Cardiac fibroblast (primary cell): ENCODE results near the gene DMWD.

Experiments
- DNase-seq, 2 donors: peaks; one replicate each; pipeline versions ENCODE4 v3.0.0 to v3.0.0-alpha.2; 2010; ENCODE audit warnings: low read depth in 2 of 2
- H3K4me3 ChIP-seq, 2 donors: replicated peaks in 1 of 2; 1 replicate in 1 of 2; 2 replicates in 1 of 2; pipeline ENCODE4 v1.5.1; 2011; ENCODE audit warnings: low read depth in 2 of 2, low read length in 2 of 2, mild to moderate bottlenecking in 2 of 2, moderate library complexity in 1 of 2
- CTCF ChIP-seq: IDR thresholded peaks from one replicate; pipeline ENCODE4 v1.5.1; 2011; ENCODE audit warnings: low read depth, mild to moderate bottlenecking, low read length, inconsistent platforms

The DMWD gene

GRCh38 chr19:45792470-45793177, at the start of gene DMWD:
DMWD (minus strand) TSS chr19:45792845; CDS start chr19:45792756, 89 bp downstream.
- no peak for TF ChIP-seq CTCF
- H3K4me3 ChIP-seq = peak within 1 kb of the TSS; percentile 88 to 93
- peak; percentile 99 for DNase-seq

- no peak for DNase-seq
- no peak for TF ChIP-seq CTCF
- H3K4me3 ChIP-seq = no peak overlapping the region
Measured at GRCh38 chr19:45842198-45842597, 49.6 kb upstream of the DMWD start.

GRCh38 chr19:45834970-45835369, 42.3 kb upstream of the DMWD start:
- no peak overlapping the region for H3K4me3 ChIP-seq
- no peak for TF ChIP-seq CTCF
- DNase-seq = no peak

GRCh38 chr19:45828945-45829344, 36.3 kb upstream of the DMWD start:
- no peak for DNase-seq
- TF ChIP-seq CTCF = no peak
- no peak overlapping the region for H3K4me3 ChIP-seq

GRCh38 chr19:45828523-45828922, 35.9 kb upstream of the DMWD start:
- TF ChIP-seq CTCF = no peak
- DNase-seq = no peak
- H3K4me3 ChIP-seq = no peak overlapping the region

GRCh38 chr19:45827459-45828093, 34.9 kb upstream of the DMWD start:
- DNase-seq = no peak
- H3K4me3 ChIP-seq = no peak overlapping the region
- no peak for TF ChIP-seq CTCF
